ENCODE data around the gene CORIN. TPM values are rescaled to one million over a fixed set of nuclear protein-coding genes. Genes with fewer than 3 reads are reported as not detected.

CORIN gene
- total RNA-seq, 1 experiment from 2014 or later, result not detected

DNA sequence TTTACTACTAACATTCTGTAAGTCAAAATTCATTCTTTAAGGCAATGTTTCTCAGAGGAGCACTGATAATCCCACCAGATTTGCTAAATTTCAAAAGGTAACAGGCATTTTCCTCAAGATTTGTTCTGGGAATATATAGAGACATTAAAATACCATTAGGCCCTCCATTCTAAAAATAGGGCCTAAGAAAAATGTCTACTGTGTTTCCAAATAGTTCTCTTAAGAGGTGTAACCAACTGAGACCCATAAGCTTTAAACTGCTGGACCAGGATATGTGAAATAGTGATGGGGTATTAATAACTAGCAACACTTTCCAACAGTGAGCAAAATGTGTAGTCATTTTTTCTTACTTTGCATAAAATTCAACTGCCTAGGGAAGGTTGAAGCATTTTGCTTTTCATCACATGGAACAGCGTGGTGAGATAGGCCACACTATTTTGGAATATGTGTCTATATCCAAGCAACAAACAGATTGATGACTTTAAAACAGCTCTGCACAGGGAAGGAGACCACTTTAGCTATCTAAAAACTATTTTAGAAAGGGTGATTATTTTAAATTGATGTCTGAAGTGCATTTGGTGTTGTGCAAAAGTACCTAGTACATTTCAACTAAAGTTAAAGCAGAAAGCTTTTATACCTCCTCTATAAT is 89.9 kb downstream of the CORIN start:
- Histone ChIP-seq H3K36me3 (ENCODE audit: insufficient read depth, low read length, poor library complexity, severe bottlenecking) (no peaks in the 10 kb centered on the region), H3K27me3 (replicated peaks; ENCODE audit: insufficient read depth, low read depth, low read length, poor library complexity) (no peaks in the 10 kb centered on the region), H3K27ac (ENCODE audit: low read depth, low read length, poor library complexity, severe bottlenecking) (no peak overlapping the region), H3K4me3 (ENCODE audit: low read depth, low read length, poor library complexity, severe bottlenecking) (no peak overlapping the region), H3K9me3 (ENCODE audit: low read depth, low read length, poor library complexity, severe bottlenecking) (no peaks in the 10 kb centered on the region), H3K4me1 (ENCODE audit: insufficient read depth, low read length, poor library complexity, severe bottlenecking) (no peaks in the 10 kb centered on the region)
- POLR2A ChIA-PET (ENCODE audit: low non-redundant PET), result no interaction called here
- no peak for TF ChIP-seq CTCF (conservative IDR thresholded peaks at IDR 0.05; ENCODE audit: low read depth, low read length)
- no peak for TF ChIP-seq EZH2 (IDR thresholded peaks at IDR 0.05; ENCODE audit: borderline replicate concordance, low read depth, low read length, poor library complexity, severe bottlenecking)
- intact Hi-C loops (cut with micrococcal nuclease; ENCODE audit: unreplicated experiment), result no loop called here
- no TSS peak for BruUV-seq (replicated peaks)
- CTCF ChIA-PET, result no interaction called here
- no peak for DNase-seq (ENCODE audit: low spot score)

- POLR2A ChIA-PET (ENCODE audit: low non-redundant PET), result no interaction called here
- intact Hi-C loops (cut with micrococcal nuclease; ENCODE audit: unreplicated experiment), result no loop called here
- TF ChIP-seq CTCF (conservative IDR thresholded peaks at IDR 0.05; ENCODE audit: low read depth, low read length) (no peak), EZH2 (IDR thresholded peaks at IDR 0.05; ENCODE audit: borderline replicate concordance, low read depth, low read length, poor library complexity, severe bottlenecking) (no peak)
- Histone ChIP-seq H3K27me3 (replicated peaks; ENCODE audit: insufficient read depth, low read depth, low read length, poor library complexity) (no peaks in the 10 kb centered on the region), H3K4me3 (ENCODE audit: low read depth, low read length, poor library complexity, severe bottlenecking) (no peak overlapping the region), H3K4me1 (ENCODE audit: insufficient read depth, low read length, poor library complexity, severe bottlenecking) (no peaks in the 10 kb centered on the region), H3K36me3 (ENCODE audit: insufficient read depth, low read length, poor library complexity, severe bottlenecking) (no peaks in the 10 kb centered on the region), H3K27ac (ENCODE audit: low read depth, low read length, poor library complexity, severe bottlenecking) (no peak overlapping the region), H3K9me3 (ENCODE audit: low read depth, low read length, poor library complexity, severe bottlenecking) (no peaks in the 10 kb centered on the region)
- DNase-seq (ENCODE audit: low spot score), result no peak
- no TSS peak for BruUV-seq (replicated peaks)
- CTCF ChIA-PET, result no interaction called here
Observed at GRCh38 chr4:47747211-47747610, 90.7 kb downstream of the CORIN start.

GRCh38 chr4:47746122-47746521 is 91.7 kb downstream of the CORIN start:
- TF ChIP-seq EZH2 (IDR thresholded peaks at IDR 0.05; ENCODE audit: borderline replicate concordance, low read depth, low read length, poor library complexity, severe bottlenecking), result no peak
- TF ChIP-seq CTCF (conservative IDR thresholded peaks at IDR 0.05; ENCODE audit: low read depth, low read length), result no peak
- no peaks in the 10 kb centered on the region for H3K36me3 ChIP-seq (ENCODE audit: insufficient read depth, low read length, poor library complexity, severe bottlenecking)
- no peak for DNase-seq (ENCODE audit: low spot score)
- ChIA-PET POLR2A (ENCODE audit: low non-redundant PET) (no interaction called here), CTCF (no interaction called here)
- no peaks in the 10 kb centered on the region for H3K9me3 ChIP-seq (ENCODE audit: low read depth, low read length, poor library complexity, severe bottlenecking)
- H3K4me1 ChIP-seq (ENCODE audit: insufficient read depth, low read length, poor library complexity, severe bottlenecking), result no peaks in the 10 kb centered on the region
- H3K27ac ChIP-seq (ENCODE audit: low read depth, low read length, poor library complexity, severe bottlenecking), result no peak overlapping the region
- no peaks in the 10 kb centered on the region for H3K27me3 ChIP-seq (replicated peaks; ENCODE audit: insufficient read depth, low read depth, low read length, poor library complexity)
- H3K4me3 ChIP-seq (ENCODE audit: low read depth, low read length, poor library complexity, severe bottlenecking), result no peak overlapping the region
- intact Hi-C loops (cut with micrococcal nuclease; ENCODE audit: unreplicated experiment), result no loop called here
- BruUV-seq (replicated peaks), result no TSS peak

Measured in A673 (cell line).